ENCODE results near the gene PRR18.

PRR18 gene

GRCh38 chr6:166274739-166275370 lies 33.3 kb downstream of the PRR18 start:
- DNase-seq (ENCODE audit: low read depth), result no peak

- no peak for DNase-seq (ENCODE audit: low read depth)
Observed at GRCh38 chr6:166274163-166274562, 34.0 kb downstream of the PRR18 start.

GRCh38 chr6:166271376-166271765 lies 36.8 kb downstream of the PRR18 start:
- DNase-seq (ENCODE audit: low read depth), result no peak

GRCh38 chr6:166270706-166271375 lies 37.4 kb downstream of the PRR18 start:
- DNase-seq (ENCODE audit: low read depth), result no peak

GRCh38 chr6:166269301-166270039 lies 38.7 kb downstream of the PRR18 start:
- DNase-seq (ENCODE audit: low read depth), result no peak

DNA sequence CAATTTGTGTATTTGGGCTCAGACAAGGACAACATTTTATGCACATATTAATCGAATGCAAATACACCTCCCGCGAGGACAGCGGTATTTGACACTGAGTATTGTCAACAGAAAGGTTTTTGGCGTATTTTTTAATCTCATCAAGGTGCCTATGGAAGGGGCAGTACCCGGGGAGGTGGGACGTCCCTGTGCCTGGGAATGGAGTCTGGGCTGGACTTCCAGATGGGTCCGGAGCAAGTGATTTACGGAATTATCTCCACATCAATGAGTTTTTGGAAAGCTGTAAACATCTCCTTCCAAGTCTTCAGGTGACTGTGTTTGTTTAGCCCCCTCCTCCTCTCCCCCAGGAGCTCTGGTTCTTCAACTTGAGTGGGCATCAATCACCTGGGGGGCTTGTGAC lies 39.8 kb downstream of the PRR18 start:
- no peak for DNase-seq (ENCODE audit: low read depth)

- DNase-seq (ENCODE audit: low read depth), result no peak
Observed at GRCh38 chr6:166267526-166267925, 40.7 kb downstream of the PRR18 start.

DNA sequence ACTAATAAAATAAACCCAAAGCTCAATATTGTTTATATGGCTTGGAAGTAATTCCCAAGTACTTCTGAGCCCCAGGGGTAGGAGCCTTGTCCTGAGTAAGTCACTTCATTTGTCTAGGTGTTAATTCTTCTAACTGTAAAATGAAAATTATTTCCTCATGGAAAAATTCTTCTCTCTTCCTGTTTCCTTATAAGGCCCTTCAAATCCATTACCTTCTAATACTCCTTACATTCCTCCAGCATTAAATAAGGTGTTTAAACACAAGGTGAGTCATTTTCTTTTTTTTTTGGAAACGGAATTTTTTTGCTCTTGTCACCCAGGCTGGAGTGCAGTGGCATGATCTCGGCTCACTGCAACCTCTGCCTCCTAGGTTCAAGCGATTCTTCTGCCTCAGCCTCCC lies 41.9 kb downstream of the PRR18 start:
- DNase-seq (ENCODE audit: low read depth), result no peak

- no peak for DNase-seq (ENCODE audit: low read depth)
Observed at GRCh38 chr6:166262743-166263515, 45.3 kb downstream of the PRR18 start.

DNA sequence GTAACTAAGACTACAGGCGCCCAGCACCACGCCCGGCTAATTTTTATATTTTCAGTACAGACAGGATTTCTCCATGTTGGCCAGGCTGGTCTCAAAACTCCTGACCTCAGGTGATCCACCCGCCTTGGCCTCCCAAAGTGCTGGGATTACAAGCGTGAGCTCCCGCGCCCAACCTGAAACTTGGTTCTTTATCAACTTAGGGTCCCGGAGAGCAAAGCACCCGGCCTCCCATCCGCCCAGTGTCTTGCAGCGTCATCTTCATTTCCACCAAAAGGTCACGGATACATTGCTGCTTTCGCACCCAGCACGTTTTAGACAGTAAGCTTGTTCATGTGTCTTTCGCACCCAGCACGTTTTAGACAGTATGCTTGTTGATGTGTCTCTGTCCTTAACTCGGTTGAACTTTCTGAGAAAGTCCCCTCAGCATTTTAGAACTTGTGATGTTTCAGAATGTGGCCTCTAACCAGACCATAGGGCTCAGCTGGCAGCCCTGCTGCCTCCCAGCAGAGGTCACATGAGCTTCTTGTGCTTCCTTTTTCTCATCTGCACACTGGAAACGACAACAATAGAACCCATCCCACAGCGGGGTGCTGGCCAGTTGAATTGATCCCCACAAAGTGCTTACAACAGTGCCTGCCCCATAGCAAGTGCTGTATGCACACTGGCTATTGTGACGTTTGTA lies 48.8 kb downstream of the PRR18 start:
- no peak for DNase-seq (ENCODE audit: low read depth)

DNA sequence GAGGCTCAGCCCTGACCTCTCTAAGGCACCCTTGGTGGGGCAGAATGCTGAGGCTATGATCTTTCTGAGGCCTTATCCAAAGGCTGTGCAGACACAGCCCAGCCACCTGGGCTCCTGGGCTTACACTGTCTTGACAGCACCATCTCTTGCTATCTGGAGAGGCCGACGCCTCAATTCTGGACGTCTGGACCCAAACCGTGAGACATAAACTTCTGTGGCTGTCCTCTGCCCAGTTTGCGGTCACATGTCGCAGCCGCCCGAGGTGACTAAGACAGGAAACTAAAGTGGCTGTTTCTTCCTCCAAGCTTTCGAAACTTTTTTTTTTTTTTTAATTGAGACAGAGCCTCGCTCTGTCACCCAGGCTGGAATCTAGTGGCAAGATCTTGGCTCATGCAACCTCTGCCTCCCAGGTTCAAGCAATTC lies 49.3 kb downstream of the PRR18 start:
- no peak for DNase-seq (ENCODE audit: low read depth)

DNA sequence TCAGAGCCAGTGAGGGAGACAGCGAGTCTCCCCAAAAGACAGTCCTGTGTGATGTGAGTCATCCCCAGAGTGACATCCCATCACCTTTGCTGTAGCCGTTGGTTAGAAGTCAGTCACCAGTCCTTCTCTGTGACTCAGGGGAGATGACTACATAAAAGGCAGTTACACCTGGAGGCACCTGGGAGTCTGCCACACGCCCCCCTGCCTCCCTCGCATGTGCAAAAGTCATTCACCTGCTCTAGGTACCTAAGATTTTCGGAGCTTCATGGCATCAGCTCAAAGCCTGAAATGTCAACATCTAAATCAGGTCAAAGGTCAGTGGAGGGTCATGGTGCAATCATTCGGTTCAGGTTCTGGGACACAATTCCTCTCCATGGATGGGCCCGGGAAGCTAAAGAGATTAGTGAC lies 50.3 kb downstream of the PRR18 start:
- no peak for DNase-seq (ENCODE audit: low read depth)

Measured in stimulated activated CD8-positive, alpha-beta memory T cell treated with anti-CD3 and anti-CD28 coated beads, Interleukin-7, amount 100 ng/mL, for 24 hours (primary cell).